ENCODE measurements around the gene KCNH1.
"Not testable (repeated sequence)": the region's sequence is repeated elsewhere in the genome, so short reads cannot be mapped to it uniquely, and the experiment has no call there.

Gene KCNH1

GRCh38 chr1:210690236-210690635 lies 443.7 kb downstream of the KCNH1 start:
- no peak for DNase-seq (ENCODE audit: low read depth in 1 of 2, low spot score in 1 of 2)

- DNase-seq (ENCODE audit: low read depth in 1 of 2, low spot score in 1 of 2): no peak
These were observed 444.1 kb downstream of the KCNH1 start for GRCh38 chr1:210689826-210690225.

DNA sequence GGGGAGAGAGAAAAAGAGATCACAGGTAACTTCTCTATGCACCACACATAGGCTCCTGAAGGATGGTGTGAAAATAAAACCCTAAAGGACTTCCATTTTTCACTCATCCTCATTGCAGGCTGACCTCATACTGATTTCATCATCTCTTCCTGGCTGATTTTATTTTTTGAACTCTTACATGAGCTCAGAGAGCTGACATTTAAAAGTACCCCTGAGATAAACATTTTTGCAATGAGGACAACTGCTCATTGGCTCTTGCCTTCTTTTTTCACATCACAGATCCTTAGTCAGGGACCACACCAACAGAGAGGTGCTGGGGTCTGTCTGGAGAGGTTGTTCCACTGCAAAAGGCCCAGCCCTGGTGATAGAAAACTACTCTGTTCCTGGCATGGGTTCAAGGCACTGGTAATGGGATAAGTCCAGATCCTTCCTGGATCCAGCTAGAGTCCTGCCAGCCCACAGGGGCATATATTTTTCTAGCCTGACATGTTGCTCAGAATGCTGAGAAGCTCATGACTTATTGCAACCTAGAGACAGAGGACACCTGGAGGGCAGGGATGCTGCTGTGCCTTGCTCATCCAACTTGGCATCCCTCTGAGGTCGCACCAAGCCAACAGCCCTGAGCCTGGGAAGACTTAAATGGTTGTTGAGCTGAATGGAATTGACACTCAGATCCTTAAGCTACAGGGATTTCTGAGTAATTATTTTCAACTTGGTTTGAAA lies 445.3 kb downstream of the KCNH1 start:
- DNase-seq (ENCODE audit: low read depth in 1 of 2, low spot score in 1 of 2): no peak

DNA sequence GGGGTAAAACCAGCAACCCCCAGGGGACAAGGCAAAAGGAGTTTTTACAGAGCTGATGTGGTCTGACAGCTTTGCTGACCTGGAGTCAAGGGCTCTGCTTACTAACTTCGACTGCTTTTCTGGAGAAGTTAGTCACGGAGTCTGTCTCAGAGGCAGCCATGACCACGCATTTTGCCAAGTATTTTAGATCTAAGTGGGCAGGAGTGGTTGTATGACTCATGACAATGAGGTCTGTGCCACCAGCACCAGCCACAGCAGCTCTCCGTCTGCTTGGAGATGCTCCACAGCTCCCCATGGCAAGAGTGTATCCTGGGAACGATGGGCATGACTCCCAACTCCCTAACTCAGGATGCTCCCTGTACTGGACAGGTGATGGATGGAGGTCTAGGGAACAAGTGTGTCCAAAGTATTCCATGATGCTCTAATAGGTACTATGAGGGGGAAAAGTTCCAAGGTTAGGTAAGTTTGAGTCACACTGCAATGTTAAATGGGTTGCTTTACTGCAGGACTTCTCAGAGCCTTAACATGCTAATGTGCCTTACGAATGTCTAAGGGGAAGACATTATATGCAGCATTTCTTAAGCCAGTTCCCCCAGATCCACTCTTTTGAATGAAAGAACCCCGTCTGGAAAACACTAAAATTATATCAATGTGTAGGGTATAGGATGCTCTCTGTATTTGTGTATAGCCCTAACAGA lies 446.2 kb downstream of the KCNH1 start:
- DNase-seq (ENCODE audit: low read depth in 1 of 2, low spot score in 1 of 2): no peak

GRCh38 chr1:210686841-210687240 lies 447.1 kb downstream of the KCNH1 start:
- no peak for DNase-seq (ENCODE audit: low read depth in 1 of 2, low spot score in 1 of 2)

DNA sequence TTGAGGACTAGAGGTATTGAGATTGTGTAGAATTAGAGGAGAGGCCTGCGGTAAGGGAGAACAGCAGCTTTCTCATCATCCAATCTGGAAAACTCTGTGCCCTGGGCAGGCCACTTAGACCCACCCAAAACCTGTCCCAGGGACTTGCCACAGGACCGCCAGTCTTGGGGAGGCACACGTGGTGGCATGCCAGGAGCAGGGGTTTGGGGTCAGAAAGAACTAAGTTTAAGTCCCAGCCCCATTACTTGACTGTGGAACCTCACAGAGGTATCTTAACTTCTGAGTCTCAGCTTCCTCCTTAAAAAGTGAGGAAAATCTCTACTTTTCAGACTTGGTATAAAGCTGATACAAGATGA lies 448.7 kb downstream of the KCNH1 start:
- no peak for DNase-seq (ENCODE audit: low read depth in 1 of 2, low spot score in 1 of 2)

DNA sequence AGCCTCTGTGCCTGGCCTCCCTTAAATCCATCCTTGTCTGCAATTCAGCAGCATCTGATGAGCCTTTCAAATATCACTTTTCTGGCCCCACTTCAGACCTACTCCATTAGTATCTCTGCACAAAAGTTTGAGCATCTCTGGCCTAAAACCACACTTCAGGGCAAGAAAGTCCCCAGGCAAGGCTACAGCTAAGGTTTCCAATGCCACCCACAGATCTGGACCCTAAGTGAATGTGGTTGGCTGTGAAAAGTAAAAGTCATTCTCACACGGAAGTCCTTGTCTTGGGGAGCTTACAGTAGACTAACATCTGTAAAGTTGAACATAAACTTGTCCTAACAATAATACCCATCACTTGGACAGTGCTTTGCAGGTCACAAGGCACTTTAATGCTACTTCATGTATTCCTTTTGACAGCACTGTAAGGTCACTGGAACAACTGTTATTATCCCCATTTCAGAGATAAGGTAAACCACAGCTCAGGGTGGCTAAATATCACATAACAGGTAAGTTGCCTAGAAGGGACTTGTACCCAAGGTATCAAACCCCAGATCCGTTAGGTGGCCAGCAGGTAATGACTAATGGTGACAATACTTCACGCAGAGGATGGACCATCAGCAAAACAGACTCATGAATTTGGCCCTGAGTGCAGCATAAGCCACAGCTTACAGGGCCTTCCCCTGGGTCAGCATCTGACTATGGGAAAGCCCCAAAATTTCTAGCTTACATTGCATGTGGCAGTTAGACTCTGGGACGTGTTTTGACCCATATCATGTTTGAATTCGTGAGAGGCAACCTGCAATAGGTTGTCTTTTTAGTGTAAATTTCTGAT lies 449.3 kb downstream of the KCNH1 start:
- no peak for DNase-seq (ENCODE audit: low read depth in 1 of 2, low spot score in 1 of 2)

DNA sequence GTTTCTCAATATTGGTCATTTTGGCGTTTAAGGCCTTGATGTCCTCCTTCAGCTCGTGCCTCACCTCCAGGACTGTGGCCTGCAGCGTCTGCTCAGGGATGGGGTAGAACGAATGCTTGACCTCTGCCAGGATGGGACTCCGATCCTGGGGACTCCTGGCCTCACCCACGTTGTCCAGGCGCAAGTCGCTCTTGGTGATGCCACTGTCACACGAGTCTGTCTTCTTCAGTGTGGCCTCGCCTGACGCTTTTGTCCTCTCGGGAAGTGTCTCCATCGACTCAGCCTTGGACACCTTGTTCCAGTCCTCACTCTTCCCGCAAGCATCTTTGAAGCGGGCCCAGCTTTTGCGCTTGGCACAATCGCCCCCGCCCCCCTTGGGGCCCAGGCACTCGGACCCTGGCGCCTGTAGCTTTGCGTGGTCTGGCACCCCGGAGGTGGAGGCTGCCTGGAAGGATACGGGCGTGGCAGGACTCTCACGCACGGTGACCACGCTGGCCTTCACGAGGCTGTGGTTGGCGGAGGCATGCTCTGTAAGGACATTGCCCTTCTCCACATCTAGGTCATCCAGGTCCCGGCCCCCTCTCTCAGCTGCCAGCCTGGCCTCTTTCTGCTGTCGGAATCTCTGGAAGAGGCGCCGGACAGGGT lies 450.4 kb downstream of the KCNH1 start:
- DNase-seq (ENCODE audit: low read depth in 1 of 2, low spot score in 1 of 2): no peak

- DNase-seq (ENCODE audit: low read depth in 1 of 2, low spot score in 1 of 2): no peak
These were observed 452.8 kb downstream of the KCNH1 start for GRCh38 chr1:210681158-210681557.

- no peak for DNase-seq (ENCODE audit: low read depth in 1 of 2, low spot score in 1 of 2)
These were observed 455.6 kb downstream of the KCNH1 start for GRCh38 chr1:210678306-210678705.

GRCh38 chr1:210677533-210677932 lies 456.4 kb downstream of the KCNH1 start:
- no peak for DNase-seq (ENCODE audit: low read depth in 1 of 2, low spot score in 1 of 2)

DNA sequence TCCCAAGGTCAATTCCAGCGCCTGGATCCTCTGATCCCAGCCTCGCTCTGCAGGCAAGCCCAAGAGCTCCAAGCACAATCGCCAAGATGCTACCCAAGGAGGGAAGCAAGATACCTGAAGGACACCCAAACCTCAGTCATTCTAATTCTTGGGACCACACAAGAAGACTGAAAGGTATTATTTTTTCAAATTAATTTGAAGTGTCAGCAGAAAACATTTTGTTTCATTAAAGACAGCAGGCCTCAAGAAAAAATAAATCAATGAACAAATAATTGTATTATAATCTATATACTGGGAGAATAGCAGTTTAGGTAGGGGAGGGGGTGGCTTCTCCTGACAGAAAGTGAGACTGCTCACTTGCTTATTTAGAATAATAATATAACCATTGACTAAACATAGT lies 457.4 kb downstream of the KCNH1 start:
- no peak for DNase-seq (ENCODE audit: low read depth in 1 of 2, low spot score in 1 of 2)

GRCh38 chr1:210674151-210674550 lies 459.8 kb downstream of the KCNH1 start:
- no peak for DNase-seq (ENCODE audit: low read depth in 1 of 2, low spot score in 1 of 2)

- DNase-seq (ENCODE audit: low read depth in 1 of 2, low spot score in 1 of 2): no peak
These were observed 464.0 kb downstream of the KCNH1 start for GRCh38 chr1:210669951-210670350.

- DNase-seq (ENCODE audit: low read depth in 1 of 2, low spot score in 1 of 2): no peak
These were observed 470.0 kb downstream of the KCNH1 start for GRCh38 chr1:210663730-210664573.

- DNase-seq (ENCODE audit: low read depth in 1 of 2, low spot score in 1 of 2): no peak
These were observed 471.5 kb downstream of the KCNH1 start for GRCh38 chr1:210662291-210663050.

- DNase-seq (ENCODE audit: low read depth in 1 of 2, low spot score in 1 of 2): not testable (repeated sequence)
These were observed 472.4 kb downstream of the KCNH1 start for GRCh38 chr1:210661520-210661919.

GRCh38 chr1:210657806-210658205 lies 476.1 kb downstream of the KCNH1 start:
- no peak for DNase-seq (ENCODE audit: low read depth in 1 of 2, low spot score in 1 of 2)

GRCh38 chr1:210655511-210655910 lies 478.4 kb downstream of the KCNH1 start:
- DNase-seq (ENCODE audit: low read depth in 1 of 2, low spot score in 1 of 2): no peak

Measured in stimulated activated CD4-positive, alpha-beta T cell treated with anti-CD3 and anti-CD28 coated beads, Interleukin-15, amount 100 ng/mL, for 1 hour (primary cell).